NCI-H1436 (cell line): ENCODE data around the gene RHBDD3.

Source experiments
- DNase-seq: peaks from one replicate; lab custom pipeline; 2025; lab: John Stamatoyannopoulos, UW

The RHBDD3 gene

DNA sequence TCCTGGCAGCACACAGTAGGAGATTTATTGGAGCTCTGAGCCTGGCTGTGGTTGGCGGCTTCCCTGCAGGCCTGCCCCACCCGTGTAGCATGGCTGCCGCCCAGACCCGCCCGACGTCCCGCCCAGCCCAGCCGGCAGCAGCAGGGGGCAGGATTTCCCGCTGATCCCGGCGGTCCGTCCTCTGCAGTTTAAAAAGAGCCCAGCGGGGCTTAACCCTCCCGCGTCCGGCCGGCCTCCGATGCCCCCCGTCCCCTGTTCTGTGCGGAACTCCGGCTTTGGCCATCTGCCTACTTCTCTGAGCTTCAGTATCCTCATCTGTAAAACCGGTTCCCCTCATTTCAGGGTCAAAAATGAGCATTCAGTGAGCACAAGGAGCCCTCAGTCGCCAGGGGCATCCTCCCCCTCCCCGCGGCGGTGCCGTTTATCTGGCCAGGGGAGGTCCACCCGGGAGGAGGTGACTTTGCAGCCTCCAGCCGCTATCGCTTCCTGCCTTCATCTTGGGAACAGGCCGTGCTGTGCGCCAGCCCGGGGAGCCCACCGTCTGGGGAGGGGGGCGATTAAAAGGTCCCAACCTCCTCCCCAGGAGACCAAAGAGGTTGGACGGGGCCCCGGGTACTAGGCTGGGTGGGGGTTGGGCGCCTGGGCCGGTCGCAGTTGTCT, 38.5 kb upstream of the RHBDD3 start, which contains the start of gene GAS2L1:
Gene GAS2L1, plus strand, starts transcription at position 476 of the 660 bp plus-strand sequence. CDS start 1,456 bp downstream, outside the sequence.
- peak; percentile 29 for DNase-seq

- DNase-seq = no peak
Observed at GRCh38 chr22:29305836-29306174, 38.0 kb upstream of the RHBDD3 start.

DNA sequence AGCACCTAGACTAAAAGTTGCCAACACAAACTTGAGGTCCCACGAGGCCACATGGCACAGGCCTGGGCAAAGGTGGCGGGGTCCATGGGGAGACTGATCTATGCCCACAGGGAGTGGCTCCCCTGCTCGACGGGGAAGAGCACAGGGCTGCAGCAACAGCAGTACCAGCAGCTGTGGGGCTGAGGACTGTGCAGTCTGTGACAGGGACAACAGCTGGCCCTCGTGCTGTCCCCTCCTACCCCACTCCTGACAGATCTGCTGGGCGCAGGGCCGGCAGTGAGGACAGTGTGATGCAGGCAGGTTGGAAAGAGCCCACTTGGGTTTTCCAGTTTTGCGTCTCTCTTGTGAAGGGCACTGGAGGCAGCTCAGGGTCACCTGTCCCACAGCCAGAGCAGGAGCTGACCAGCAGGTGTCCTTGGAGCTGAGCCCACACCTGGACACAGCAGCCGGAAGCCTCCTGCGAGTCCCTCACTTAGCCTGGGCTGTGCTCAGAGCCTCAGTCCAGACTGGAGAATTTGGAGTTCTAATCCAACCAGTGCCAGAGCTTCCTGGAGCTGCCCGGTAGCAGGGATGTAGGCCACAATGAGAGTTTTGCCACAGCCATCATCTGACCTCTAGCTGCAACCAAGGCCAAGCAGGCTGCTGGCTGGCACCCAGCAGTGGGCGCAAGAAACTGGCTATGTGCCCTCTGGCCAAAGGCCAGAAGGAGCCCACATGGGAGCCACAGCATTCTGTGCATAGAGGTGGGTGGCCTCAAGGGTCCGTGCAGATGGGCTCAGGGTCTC, 35.1 kb upstream of the RHBDD3 start:
- DNase-seq = no peak

DNA sequence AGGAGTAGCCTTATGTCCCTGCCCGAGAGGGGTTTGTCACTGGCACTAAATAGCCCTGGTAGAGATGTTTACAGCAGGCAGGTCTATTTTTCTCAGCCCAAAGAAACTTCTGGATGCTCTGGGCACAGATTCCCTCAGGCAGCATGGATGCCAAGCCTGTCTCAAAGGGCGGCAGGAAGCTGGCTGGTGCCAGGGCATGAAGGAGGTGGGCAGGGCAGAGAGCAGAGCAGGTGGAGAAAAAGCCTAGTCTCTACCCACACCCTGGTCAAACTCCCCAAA, 34.6 kb upstream of the RHBDD3 start:
- DNase-seq = no peak

GRCh38 chr22:29301716-29302401, 34.1 kb upstream of the RHBDD3 start:
- DNase-seq = no peak

- no peak for DNase-seq
Observed at GRCh38 chr22:29300807-29301601, 33.2 kb upstream of the RHBDD3 start.

DNA sequence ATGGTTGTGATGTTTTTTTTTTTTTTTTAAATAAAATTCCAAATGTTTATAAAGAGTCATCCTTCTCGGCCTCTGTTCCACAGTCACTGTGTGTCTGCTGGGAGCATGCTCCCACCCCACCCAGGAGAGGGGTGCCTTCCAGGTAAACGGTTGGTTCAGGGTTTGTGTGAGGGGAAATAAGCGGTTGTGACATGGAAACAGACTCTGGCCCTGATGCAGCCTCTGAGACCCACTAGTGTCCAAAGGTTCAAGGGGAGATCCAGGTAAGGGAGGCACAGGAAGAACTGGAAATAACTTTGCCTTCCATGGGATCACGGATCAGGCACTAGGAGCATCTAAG, 32.7 kb upstream of the RHBDD3 start:
- no peak for DNase-seq

- no peak for DNase-seq
Observed at GRCh38 chr22:29299136-29299900, 31.5 kb upstream of the RHBDD3 start.

- no peak for DNase-seq
Observed at GRCh38 chr22:29298641-29299040, 30.9 kb upstream of the RHBDD3 start.

- no peak for DNase-seq
Observed at GRCh38 chr22:29292379-29292778, 24.6 kb upstream of the RHBDD3 start.

- DNase-seq = no peak
Observed at GRCh38 chr22:29291215-29291614, 23.4 kb upstream of the RHBDD3 start.

DNA sequence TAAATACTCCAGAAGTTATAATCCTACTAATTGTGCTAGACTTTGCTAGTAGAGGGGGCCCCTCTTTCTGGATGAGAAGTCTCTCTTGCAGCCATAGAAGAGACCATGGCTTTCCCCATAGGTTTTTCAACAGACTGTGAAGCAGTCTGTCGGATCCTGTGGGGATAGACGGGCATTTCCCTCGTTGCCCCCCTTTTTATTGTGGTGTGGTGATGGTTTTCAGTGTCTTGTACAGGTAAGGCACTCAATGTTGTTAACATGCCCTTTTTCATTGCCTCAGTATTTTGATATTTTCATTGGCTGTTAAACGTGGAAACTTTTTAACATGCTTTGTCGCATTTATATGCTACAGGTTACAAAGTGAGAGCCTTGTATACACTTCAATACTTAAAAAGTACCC, 22.3 kb upstream of the RHBDD3 start:
- DNase-seq = no peak

GRCh38 chr22:29288837-29289236, 21.1 kb upstream of the RHBDD3 start:
- no peak for DNase-seq

DNA sequence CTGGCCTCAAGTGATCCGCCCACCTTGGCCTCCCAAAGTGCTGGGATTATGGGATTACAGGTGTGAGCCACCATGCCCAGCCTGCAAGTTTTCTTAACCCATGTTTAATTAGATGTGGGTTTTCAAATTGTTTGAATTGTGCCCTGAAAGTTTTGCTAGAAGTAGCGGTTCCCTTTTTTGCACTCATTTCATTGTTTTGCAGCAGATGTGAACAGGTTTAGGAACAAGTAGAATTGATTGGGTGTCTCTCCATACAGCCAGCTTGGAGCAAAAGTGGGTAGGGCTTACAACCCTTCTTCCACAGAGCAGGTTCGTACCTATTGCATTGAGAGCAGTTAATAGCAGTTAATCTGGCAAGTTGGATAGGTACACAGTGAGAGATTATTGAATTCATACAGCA, 16.4 kb upstream of the RHBDD3 start:
- no peak for DNase-seq

- DNase-seq = no peak
Observed at GRCh38 chr22:29277927-29278326, 10.1 kb upstream of the RHBDD3 start.

GRCh38 chr22:29275819-29276565, 8.2 kb upstream of the RHBDD3 start:
- no peak for DNase-seq

DNA sequence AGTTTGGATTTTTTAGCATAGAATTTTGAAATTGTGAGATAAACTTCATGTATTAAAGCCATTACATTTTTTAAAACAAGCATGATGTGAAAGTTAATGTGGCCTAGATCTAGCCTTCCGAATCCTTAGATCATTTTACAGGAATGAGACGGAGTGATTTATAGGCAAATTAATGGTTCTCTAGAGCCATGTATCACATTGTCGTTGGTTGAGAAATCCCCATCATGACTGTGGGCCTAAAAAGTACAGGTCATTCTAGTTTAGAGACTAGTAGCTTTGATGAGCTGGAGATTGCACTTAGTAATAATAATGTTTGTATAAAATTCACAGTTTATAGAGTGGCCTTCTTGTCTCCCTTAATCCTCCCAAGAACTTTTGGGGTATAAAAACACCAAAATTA, 7.4 kb upstream of the RHBDD3 start:
- DNase-seq = no peak

GRCh38 chr22:29272624-29273023, 4.8 kb upstream of the RHBDD3 start:
- DNase-seq = no peak

DNA sequence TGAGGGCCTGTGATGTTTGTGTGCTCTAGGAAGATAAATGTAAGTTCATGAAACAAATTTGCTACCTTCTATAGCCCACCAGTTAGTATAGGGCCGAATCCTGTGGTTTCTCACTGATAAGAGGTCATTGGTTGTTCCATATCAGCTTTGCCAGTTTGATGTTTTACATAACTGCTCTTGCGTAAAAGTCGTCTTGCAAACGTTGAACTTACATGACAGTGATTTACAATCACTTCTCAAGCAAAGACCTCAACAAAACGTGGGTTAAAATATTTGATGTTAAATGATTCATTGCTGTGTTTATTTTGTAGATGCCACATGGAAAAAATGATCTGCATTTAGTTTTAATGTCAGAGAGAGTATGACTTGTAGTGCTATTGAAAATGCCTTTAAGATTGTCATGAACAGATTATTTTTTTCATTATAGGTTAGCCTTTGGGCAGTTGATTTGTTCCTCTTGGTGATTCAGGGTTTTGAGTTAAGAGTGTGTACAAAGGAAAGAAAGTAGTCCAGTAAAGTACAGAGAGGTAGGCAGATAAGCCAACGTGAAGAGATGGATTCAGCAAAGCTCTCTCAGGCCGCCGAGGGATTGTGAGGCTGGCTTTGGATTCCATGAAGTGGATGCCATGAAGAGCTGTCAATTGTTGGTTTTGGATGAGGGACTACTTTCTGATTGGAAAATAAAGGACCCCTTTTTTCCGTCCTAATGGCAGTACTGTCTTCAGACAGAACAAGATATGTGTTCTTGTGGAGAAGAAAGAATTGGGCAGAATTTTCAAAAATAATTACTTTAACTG, 2.9 kb upstream of the RHBDD3 start:
- DNase-seq = no peak

DNA sequence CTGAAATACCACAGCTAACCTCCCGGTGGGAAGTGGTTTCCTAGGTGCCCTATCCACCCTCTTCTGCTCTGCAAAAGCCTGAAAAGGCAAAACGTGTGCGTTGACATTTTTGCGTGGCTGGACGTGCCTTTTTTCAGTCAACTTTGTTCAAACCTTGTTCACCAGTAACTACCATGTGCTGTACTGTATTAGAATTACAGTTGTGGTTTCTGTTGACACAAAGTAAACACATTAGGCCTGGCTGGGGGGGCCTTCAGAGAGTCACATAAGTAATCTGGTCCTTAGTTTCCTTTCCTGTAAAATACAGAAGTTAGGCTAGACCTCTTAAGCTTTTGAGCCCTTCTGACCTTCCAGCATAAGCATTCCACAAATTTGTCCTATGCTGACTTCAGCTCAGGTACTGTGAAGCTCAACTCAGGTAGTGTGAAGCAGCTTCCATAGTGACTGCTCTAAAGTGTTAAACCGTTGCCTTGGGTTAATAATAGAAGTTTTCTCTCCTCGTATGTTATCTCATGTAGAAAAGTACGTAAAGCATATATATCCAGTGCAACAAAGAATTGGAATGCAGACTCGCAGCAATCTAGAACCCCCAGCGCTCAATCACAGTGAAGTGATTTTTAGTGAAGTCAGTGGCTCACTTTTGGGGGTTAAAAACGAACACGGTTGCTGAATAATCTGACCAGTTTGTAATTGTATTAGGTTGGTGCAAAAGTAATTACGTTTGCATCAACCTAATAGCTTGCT, 2.1 kb upstream of the RHBDD3 start:
- DNase-seq = no peak
